K562 (cell line): ENCODE measurements around the gene BRAT1. TPM values are rescaled to one million over a fixed set of nuclear protein-coding genes. Genes with fewer than 3 reads are reported as not detected.

Experiments used
- BDP1 ChIP-seq: IDR thresholded peaks from 3 replicates; pipeline ENCODE4 v1.6.1; 2011; ENCODE audit not compliant: insufficient read length, insufficient read depth
- CTBP1 ChIP-seq: fragments of 450-650 bp; IDR thresholded peaks from 2 replicates; pipeline ENCODE4 v1.6.1; 2016; ENCODE audit warnings: borderline replicate concordance
- CTCFL ChIP-seq: IDR thresholded peaks from 2 replicates; pipeline ENCODE4 v1.6.1; 2011; ENCODE audit warnings: borderline replicate concordance, low read depth, mild to moderate bottlenecking, moderate library complexity, low read length; ENCODE audit not compliant: insufficient read depth, poor library complexity, severe bottlenecking
- EP400 ChIP-seq: fragments of 450-650 bp; IDR thresholded peaks from 2 replicates; pipeline ENCODE4 v1.6.1; 2017; ENCODE audit warnings: antibody characterized with exemption, mild to moderate bottlenecking, moderate library complexity
- FOS ChIP-seq: IDR thresholded peaks from 3 replicates; pipeline ENCODE4 v1.6.1; 2011; ENCODE audit not compliant: insufficient read length; ENCODE audit errors: extremely low read depth
- FOXK2 ChIP-seq, 2 experiments: fragments of 450-650 bp; IDR thresholded peaks in 1 of 2; conservative IDR thresholded peaks in 1 of 2; 2 replicates each; pipeline ENCODE4 v1.6.1; 2016; ENCODE audit warnings: low read depth in 2 of 2, mild to moderate bottlenecking in 1 of 2
- GTF2B ChIP-seq: IDR thresholded peaks from 2 replicates; pipeline ENCODE4 v1.6.1; 2011; ENCODE audit not compliant: insufficient read length; ENCODE audit errors: extremely low read depth
- MYNN ChIP-seq, 2 experiments: sonication (generic); formaldehyde crosslinking in 1 of 2; IDR thresholded peaks; 2 replicates each; pipeline versions ENCODE4 v1.5.0 to v1.6.1; 2016 to 2020; ENCODE audit warnings: antibody characterized with exemption in 1 of 2, missing genetic modification reagents in 1 of 2
- PKNOX1 ChIP-seq: fragments of 450-650 bp; IDR thresholded peaks from 2 replicates; pipeline ENCODE4 v1.6.1; 2016
- POLR2AphosphoS5 ChIP-seq: IDR thresholded peaks from 2 replicates; pipeline ENCODE4 v1.6.1; 2011; ENCODE audit warnings: mild to moderate bottlenecking, low read depth, low read length, moderate library complexity; ENCODE audit not compliant: control insufficient read depth, insufficient read depth
- TBP ChIP-seq: optimal IDR thresholded peaks from 2 replicates; pipeline ENCODE3; 2011; ENCODE audit warnings: low read depth, low read length, improper control_type of control experiment
- THRAP3 ChIP-seq: fragments of 450-650 bp; IDR thresholded peaks from 2 replicates; pipeline ENCODE4 v1.6.1; 2016; ENCODE audit warnings: mild to moderate bottlenecking, inconsistent platforms, borderline replicate concordance
- ZNF143 ChIP-seq: sonication (generic); formaldehyde crosslinking; IDR thresholded peaks from 2 replicates; pipeline ENCODE4 v1.9.0; 2022; ENCODE audit warnings: mild to moderate bottlenecking, missing genetic modification reagents
- ZNF224 ChIP-seq: sonication (generic); formaldehyde crosslinking; IDR thresholded peaks from 2 replicates; pipeline ENCODE4 v1.8.0; 2022; ENCODE audit warnings: mild to moderate bottlenecking, missing genetic modification reagents
- ZNF449 ChIP-seq: fragments of 250-450 bp; sonication (Bioruptor Pico); IDR thresholded peaks from 2 replicates; pipeline ENCODE4 v1.8.0; 2022; ENCODE audit warnings: moderate library complexity, mild to moderate bottlenecking, inconsistent platforms
- ZNF583 ChIP-seq: fragments of 250-450 bp; sonication (Bioruptor Pico); IDR thresholded peaks from 2 replicates; pipeline ENCODE4 v1.4.0; 2020
- ZNF766 ChIP-seq: fragments of 200-800 bp; sonication (Bioruptor generic); conservative IDR thresholded peaks from 2 replicates; pipeline ENCODE4 v1.6.1; 2016; ENCODE audit warnings: missing genetic modification characterization, missing compliant biosample characterization
- polyA plus RNA-seq, 8 experiments: library from polyadenylated mRNA; depleted of rRNA in 4 of 8; stranded (reverse) in 5 of 8; unstranded in 3 of 8; fragments of >200 nt; fragmentation: Nextera tagmentation in 2 of 8; fragmentation: Illumina TruSeq in 1 of 8; extraction: Ambion mirVana in 2 of 8; extraction: Trizol in 1 of 8; gene quantifications; 2 replicates each; pipeline versions ENCODE4 v1.2.1 to v1.2.3, GENCODE V29; 2011 to 2014; ENCODE audit warnings: inconsistent platforms in 1 of 8, missing spikeins in 1 of 8
- total RNA-seq, 7 experiments: library from RNA; depleted of rRNA in 6 of 7; stranded (reverse); fragments of >200 nt in 6 of 7; fragmentation: Illumina TruSeq in 2 of 7; extraction: Trizol in 2 of 7; gene quantifications; 2 replicates each; pipeline versions ENCODE4 v1.2.1 to v1.2.3, GENCODE V29; 2011 to 2021; ENCODE audit warnings: low replicate concordance in 1 of 7
- TF ChIP-seq, protein P1 (sequence below), 2 experiments: fragments of 250-450 bp in 1 of 2; fragments of 450-650 bp in 1 of 2; sonication (Bioruptor Pico) in 1 of 2; IDR thresholded peaks; 2 replicates each; pipeline versions ENCODE4 v1.6.1 to v1.8.0; 2016 to 2021; ENCODE audit warnings: mild to moderate bottlenecking in 2 of 2, moderate library complexity in 2 of 2, missing compliant biosample characterization in 1 of 2, missing genetic modification characterization in 1 of 2
- TF ChIP-seq, protein P2 (sequence below), 2 experiments: fragments of 450-650 bp; conservative IDR thresholded peaks; 2 replicates each; pipeline ENCODE4 v1.6.1; 2017; ENCODE audit warnings: mild to moderate bottlenecking in 2 of 2, moderate library complexity in 2 of 2

The BRAT1 gene
- total and polyA plus RNA-seq, 9 of the 15 experiments (the other 6 are each of a cell fraction or from before 2014, with no cell fraction given) = 0.13 to 49.6 (median 10.5) TPM

GRCh38 chr7:2559283-2559950, 4.1 kb upstream of the BRAT1 start (continued):
- TF ChIP-seq, protein P1, sequence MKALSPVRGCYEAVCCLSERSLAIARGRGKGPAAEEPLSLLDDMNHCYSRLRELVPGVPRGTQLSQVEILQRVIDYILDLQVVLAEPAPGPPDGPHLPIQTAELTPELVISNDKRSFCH (CRISPR knock-in tag; IDR thresholded peaks at IDR 0.05) = no peak
- TF ChIP-seq, protein P1 (tag; IDR thresholded peaks at IDR 0.05) = no peak; the same call in 1 of the 2 replicates
- TF ChIP-seq ZNF766 (CRISPR knock-in tag) (no peak), ZNF224 (no peak), EP400 (no peak), THRAP3 (no peak), FOS (no peak), ZNF143 (CRISPR knock-in tag) (no peak), TBP (no peak), GTF2B (no peak), PKNOX1 (no peak), BDP1 (no peak), CTCFL (no peak), ZNF449 (no peak), POLR2AphosphoS5 (no peak), ZNF583 (no peak), CTBP1 (peak; percentile 43), FOXK2 (conservative IDR thresholded peaks at IDR 0.05 in 1 of 2, IDR thresholded peaks at IDR 0.05 in 1 of 2; ENCODE audit: low read depth in 2 of 2) (no peak), MYNN (IDR thresholded peaks at IDR 0.05) (no peak), MYNN (CRISPR knock-in tag; IDR thresholded peaks at IDR 0.05) (no peak)
- TF ChIP-seq, protein P2, sequence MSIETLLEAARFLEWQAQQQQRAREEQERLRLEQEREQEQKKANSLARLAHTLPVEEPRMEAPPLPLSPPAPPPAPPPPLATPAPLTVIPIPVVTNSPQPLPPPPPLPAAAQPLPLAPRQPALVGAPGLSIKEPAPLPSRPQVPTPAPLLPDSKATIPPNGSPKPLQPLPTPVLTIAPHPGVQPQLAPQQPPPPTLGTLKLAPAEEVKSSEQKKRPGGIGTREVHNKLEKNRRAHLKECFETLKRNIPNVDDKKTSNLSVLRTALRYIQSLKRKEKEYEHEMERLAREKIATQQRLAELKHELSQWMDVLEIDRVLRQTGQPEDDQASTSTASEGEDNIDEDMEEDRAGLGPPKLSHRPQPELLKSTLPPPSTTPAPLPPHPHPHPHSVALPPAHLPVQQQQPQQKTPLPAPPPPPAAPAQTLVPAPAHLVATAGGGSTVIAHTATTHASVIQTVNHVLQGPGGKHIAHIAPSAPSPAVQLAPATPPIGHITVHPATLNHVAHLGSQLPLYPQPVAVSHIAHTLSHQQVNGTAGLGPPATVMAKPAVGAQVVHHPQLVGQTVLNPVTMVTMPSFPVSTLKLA (conservative IDR thresholded peaks at IDR 0.05) = no peak
